GM19324 (cell line): ENCODE measurements around the gene ALB.

Experiments used
- ATAC-seq: cut with Tn5 transposase; IDR thresholded peaks from one replicate; pipeline ENCODE4 v1.9.1; 2021; ENCODE audit warnings: mild to moderate bottlenecking, moderate library complexity; ENCODE audit not compliant: unreplicated experiment, low FRiP score

The ALB gene

DNA sequence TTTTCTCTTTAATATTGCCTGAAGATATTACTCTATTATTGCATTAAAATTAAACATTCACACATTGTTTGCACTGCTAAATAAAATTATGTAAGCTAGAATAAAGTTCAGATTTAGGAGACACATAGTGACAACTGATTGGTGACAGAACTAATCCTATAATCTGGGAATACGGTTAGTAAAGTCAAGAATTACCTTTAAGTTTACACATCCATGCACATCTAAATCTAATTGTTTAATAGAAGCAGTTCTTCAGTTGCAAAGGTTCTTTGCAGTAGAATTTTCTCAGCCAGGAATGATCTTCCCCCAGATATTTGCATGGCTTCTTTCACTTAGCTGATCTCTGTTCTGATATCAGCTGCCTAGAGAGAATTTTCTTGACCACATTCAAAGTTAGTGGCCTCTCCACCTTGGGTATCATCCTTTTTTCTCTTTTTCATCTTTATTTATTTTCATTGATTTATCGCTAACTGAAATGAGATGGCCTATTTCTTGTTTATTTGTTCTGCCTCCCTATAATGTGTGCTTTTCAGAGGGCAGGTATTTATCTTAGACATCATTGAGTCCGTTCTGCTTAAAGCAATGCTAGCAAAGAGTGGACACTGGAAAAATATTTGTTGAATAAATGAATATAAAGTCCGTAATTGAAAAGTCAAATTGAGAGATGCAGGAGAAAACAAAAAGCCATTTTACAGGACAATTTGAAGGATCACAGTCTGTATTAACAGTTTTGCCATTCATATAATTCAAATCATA is 44.5 kb downstream of the ALB start:
- ATAC-seq, result no peak

DNA sequence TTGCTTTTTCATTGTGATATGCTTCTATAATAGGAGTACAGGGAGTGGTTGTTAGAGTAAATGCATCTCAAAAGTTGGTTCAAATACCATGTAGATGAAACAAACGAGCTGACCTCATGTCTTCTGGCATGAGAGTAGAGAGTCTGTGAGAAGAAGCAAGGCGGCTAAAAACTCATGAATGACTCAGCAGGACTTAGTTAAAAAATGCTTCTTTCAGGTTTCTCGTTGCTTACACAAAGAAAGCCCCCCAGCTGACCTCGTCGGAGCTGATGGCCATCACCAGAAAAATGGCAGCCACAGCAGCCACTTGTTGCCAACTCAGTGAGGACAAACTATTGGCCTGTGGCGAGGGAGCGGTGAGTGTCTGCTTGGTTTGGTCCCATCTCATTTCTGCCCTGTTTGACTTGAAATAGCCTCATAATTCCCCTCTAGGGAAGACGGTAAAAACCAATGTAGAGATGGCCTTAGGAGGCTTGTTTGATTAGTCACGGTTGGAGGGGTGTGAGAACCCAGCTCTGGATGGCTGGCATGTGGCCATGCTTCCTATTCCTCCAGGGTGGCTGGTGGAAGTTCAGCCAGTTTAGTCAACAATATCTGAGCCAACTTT is 46.4 kb downstream of the ALB start:
- ATAC-seq, result no peak

DNA sequence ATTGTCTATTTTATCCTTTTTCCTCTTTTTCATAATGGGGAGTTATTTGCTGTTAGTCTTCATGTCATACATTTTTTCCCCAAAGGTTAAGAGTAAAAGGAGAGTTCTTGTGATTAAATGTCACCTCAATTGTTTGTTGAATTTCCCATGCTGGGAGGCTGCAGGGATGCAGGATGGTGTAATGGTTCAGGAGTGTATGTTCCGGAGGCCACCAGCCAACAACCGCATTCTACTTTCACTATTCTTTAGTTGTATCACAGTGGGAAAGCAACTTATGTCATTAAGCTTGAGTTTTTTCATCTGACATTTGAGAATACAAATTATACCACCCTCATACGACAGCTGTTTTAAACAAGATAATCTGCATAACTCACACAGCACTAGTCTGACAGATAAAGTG is 47.3 kb downstream of the ALB start:
- ATAC-seq, result no peak

DNA sequence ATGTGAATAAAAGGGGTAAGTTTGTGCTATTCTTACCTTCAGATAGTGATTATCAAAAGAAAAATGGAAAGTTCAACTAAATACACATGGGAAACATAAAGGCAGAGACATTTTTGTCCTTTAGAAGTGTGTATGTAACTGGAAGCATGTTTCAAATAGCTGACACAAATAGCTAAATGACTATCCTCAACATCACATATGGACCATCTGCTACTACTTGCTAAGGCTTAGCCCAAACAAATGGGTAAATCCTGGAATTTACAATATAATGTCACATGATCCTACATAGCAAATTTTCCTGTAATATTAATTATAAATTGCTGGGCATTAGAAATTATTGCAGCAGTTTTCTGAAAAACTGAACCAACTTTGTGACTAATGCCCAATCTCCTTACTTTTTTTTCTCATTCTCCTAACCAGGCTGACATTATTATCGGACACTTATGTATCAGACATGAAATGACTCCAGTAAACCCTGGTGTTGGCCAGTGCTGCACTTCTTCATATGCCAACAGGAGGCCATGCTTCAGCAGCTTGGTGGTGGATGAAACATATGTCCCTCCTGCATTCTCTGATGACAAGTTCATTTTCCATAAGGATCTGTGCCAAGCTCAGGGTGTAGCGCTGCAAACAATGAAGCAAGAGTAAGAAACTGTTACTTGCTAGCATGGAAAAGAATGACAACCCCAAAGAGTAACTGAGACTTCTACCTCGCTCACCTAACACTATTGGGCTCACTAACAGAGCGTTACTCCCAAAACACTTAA is 48.1 kb downstream of the ALB start:
- ATAC-seq, result no peak

DNA sequence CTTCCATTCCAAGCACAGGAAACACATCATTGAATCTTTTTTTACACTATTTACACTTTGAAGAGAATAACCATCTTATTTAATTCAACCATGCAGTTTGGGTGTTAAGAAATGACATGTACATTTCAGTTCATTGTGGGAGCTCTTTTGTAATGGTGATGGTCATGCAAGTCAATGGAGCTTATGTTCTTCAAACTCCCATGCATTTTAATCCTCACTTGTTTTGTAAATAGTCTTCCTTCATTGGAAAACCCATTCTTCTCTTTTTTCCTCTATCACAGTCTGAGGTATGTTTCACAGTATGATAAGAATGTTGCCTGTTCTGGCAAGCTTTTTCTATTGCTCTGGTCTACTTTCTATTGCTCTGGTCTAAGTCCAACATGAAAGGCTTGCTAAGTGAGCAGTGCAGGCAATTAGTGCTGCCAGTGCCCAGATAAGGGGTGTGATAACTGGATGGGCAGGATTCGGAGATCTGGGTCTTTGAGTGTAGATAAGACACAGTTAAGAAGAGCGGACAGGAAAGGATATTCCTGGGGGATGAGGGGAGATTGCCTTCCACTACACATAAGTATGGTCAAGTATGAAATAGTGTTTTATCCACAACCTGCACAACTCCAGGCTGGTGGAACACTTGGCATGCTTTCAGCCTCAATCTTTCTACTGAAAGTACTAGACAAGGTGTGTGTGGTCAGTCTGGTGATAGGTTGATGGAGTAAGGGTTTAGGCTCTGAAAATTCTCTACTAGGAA is 49.0 kb downstream of the ALB start:
- no peak for ATAC-seq

DNA sequence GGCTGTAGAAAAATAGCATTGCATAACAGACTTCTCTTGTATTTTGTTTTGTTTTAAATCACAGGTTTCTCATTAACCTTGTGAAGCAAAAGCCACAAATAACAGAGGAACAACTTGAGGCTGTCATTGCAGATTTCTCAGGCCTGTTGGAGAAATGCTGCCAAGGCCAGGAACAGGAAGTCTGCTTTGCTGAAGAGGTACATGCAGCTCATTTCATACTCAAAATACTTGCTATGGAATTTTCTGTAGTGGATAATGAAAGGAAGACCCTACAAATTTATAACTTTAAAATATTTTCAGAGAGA is 49.6 kb downstream of the ALB start:
- no peak for ATAC-seq

DNA sequence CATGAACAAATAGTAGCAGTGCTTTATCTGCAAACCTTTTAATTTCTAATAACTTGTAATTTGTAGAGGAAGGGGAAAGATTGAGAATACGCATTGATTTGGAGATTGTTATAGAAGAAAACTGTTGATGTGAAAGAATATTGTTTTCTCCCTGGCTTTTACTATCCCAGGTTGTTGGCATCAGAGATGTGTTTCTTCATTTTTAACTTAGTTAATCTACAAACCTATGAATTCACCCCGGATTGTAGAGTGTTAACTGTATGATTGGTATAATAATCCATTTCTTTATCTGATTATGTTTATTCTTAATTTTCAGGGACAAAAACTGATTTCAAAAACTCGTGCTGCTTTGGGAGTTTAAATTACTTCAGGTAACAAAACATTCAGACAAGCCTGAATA is 50.8 kb downstream of the ALB start:
- ATAC-seq, result no peak

DNA sequence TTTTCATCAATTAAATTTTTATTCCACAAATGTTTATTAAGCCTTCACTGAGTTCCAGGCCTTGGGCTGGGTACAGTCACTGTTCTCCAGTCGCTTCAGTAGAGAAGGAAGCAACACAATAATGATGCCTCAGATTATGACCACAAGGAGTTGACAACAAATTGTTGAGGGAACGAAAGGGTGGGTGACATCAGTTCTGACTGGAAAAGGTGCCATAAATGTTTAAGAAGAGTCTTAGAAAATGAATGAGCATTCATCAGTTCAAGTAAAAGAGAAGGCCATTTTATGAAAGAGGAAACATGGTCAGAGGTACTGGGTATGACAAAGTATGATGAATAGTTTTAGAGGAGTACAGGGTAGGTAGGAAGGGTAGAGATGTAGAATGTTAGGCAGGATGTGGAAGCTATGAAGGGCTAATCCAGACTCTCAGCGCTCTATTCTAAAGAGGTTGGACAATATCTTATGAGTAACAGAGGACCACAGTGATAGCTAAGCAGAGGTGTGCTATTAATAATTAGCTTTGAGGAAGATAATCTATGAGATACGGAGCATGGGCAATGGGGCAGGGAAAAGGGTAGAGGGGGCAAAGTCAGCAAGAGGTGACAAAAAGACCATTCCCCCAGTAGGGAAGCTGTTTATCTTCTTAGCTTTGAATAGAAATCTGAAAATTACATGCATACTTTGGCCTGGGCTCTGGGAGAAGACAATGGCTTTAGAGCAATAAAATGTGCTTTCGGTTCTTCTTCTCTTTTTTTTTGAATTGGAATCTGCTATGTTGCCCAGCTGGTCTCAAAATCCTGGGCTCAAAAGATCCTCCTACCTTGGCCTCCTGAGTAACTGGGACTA is 52.3 kb downstream of the ALB start:
- no peak for ATAC-seq

DNA sequence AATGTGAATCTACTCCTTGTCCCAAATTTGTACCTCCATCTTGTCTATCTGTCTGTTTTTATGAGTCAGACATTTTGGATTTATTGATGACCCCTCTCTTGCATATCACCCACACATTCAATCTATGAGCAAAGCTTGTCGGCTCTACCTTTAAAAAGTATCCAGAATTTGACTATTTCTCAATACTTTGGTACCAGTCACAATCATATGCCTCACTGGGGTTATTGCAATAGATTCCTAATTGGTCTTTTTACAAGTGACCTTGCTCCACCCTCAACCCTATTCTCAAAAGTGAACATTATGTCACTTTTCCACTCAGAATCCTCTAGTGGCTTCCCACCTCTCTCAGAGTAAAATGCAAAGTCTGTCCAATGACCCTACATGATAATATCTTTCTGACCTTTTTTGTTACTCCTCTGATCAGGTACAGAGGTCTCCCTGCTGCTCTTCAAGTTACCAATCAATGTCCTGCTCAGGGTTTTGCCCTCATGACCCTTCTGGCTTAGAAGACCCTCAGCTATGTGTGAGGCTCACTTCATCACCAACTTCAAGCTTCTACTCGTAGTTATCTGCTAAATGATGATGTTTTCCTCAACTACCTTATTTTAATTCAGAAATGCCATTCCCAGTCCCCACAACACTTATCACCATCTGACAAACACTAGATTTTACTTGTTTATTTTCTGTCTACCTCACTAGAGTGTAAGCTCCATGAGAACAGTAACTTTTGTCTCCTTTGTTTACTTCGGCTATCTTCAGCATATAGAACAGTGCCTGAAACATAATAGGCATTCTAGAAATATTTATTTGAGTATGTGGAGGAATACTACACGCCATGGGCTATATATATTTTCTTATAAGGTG is 54.3 kb downstream of the ALB start:
- ATAC-seq, result no peak

DNA sequence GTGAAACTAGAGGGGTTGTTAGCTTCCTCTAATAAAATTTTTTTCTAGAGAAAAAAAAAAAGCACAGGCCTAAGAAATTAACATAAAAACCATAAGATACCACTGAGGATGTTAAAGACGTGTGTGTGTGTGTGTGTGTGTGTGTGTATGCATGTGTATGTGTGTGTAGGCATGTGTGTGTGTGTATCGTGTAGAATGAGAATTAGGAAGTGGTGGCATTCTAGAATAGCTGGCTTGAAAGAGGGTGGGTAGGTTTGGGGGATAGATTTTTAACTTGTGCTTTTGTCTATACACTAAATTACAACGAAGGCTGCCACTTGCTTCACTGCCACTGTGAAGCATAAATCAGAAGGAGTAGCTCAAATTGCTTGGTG is 54.9 kb downstream of the ALB start:
- ATAC-seq, result no peak

DNA sequence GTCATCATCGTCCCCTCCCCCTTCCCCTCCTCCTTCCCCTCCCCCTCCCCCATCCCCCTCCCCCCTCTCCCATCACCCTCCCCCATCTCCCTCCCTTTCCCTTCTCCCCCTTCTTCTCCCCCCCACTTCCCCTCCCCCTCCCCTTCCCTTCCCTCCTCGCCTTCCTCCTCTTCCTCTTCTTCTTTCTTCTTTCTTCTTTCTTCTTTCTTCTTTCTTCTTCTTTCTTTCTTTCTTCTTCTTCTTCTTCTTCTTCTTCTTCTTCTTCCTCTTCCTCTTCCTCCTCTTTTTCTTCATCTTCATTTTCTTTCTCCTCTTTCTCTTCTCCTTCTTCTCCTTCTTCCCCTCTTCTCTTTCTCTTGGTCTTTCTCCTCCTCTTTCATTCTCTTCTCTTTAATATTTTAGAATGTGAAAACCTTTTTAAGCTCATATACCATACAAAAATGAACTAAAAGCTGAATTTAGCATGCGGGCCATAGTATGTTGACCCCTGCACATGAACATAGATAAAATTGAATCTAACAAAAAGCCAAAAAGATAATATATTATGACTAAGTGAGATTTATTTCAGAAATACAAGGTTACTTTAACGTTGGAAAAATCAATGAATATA is 56.9 kb downstream of the ALB start:
- no peak for ATAC-seq

DNA sequence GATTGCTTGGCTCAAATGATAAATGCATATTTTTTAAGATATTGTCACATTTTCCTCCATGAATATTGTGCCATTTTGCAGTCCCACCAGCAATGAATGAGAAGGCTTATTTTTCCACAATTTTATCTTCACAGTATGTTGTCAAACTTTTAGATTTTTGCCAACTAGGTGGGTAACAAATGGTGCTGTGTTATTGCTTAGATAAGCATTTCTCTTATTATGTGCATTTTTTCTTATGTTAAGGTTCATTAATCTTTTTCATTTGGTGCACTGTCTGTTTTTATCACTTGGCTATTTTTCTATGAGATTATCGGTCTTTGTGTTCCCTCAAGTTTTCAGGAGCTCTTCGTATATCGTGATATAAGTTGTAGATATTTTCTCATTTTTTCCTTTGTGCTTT is 64.1 kb downstream of the ALB start:
- no peak for ATAC-seq

DNA sequence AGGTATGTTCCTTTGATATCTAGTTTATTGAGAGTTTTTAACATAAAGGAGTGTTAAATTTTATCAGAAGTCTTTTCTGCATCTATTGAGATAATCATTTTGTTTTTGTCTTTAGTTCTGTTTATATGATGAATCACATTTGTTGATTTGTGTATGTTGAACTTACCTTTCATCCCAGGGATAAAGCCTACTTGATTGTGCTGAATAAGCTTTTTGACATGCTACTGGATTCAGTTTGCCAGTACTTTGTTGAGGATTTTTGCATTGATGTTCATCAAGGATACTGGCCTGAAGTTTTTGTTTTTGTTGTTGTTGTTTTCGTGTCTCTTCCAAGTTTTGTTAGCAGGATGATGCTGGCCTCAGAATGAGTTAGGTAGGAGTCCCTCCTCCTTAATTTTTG is 66.6 kb downstream of the ALB start:
- ATAC-seq, result no peak
